ENCODE data around the gene USO1. TPM values are rescaled to one million over a fixed set of nuclear protein-coding genes. Genes with fewer than 3 reads are reported as not detected.
"Not testable (repeated sequence)": the region's sequence is repeated elsewhere in the genome, so short reads cannot be mapped to it uniquely, and the experiment has no call there.

USO1 gene
- total and polyA plus RNA-seq, 7 donors: 49.5 to 224 (median 175) TPM

GRCh38 chr4:75714704-75715103, 9.7 kb upstream of the USO1 start:
- intact Hi-C loops (cut with DNase I): loop anchor here in 1 of 2 donors (5.0 kb wide), 1 partner anchor 32 kb away; no protein-coding TSS in a partner anchor
- no peak for DNase-seq
- 9 to 22% (median 18%) methylated on average over 1 of the region's 1 CpG for WGBS, 3 donors
- Histone ChIP-seq H3K9me3 (no peaks in the 10 kb centered on the region), H3K4me1 (peaks cover 39% of the 10 kb centered on the region), H3K27me3 (ENCODE audit: insufficient read depth in 3 of 3, low read length in 2 of 3) (no peaks in the 10 kb centered on the region), H3K27ac (peak overlapping the region; percentile 61), H3K36me3 (ENCODE audit: insufficient read depth in 1 of 2, low read depth in 1 of 2) (peaks cover 0 to 6% of the 10 kb centered on the region in 2 donors), H3K4me3 (no peak overlapping the region)
- TF ChIP-seq CTCF (IDR thresholded peaks at IDR 0.05): no peak
- peak in 2 of 4 donors; percentile 26 to 50 for ATAC-seq

- Histone ChIP-seq H3K9me3 (no peaks in the 10 kb centered on the region), H3K27me3 (ENCODE audit: insufficient read depth in 3 of 3, low read length in 2 of 3) (no peaks in the 10 kb centered on the region), H3K27ac (peak overlapping the region; percentile 61), H3K4me1 (peaks cover 37% of the 10 kb centered on the region), H3K36me3 (ENCODE audit: insufficient read depth in 1 of 2, low read depth in 1 of 2) (peaks cover 0 to 6% of the 10 kb centered on the region in 2 donors), H3K4me3 (no peak overlapping the region)
- no peak for DNase-seq
- peak; percentile 8 to 29 (median 22) for ATAC-seq
- intact Hi-C loops (cut with DNase I): loop anchor here in 1 of 2 donors (5.0 kb wide), 1 partner anchor 33 kb away; no protein-coding TSS in a partner anchor
- TF ChIP-seq CTCF (IDR thresholded peaks at IDR 0.05): no peak
- 23 to 37% (median 26%) methylated on average over 4 of the region's 4 CpGs for WGBS, 3 donors
These were observed 9.1 kb upstream of the USO1 start for GRCh38 chr4:75715105-75715799.

- ATAC-seq: peak in 3 of 4 donors; percentile 27 to 58 (median 38)
- not testable (repeated sequence) for DNase-seq; H3K4me3 ChIP-seq; H3K9me3 ChIP-seq; H3K27me3 ChIP-seq (ENCODE audit: insufficient read depth in 3 of 3, low read length in 2 of 3); H3K36me3 ChIP-seq (ENCODE audit: insufficient read depth in 1 of 2, low read depth in 1 of 2)
- intact Hi-C loops (cut with DNase I): loop anchor here in 1 of 2 donors (5.0 kb wide), 1 partner anchor 34 kb away; no protein-coding TSS in a partner anchor
- Histone ChIP-seq H3K4me1 (peaks cover 33% of the 10 kb centered on the region), H3K27ac (peak overlapping the region; percentile 61)
- 25 to 33% (median 28%) methylated on average over 3 of the region's 3 CpGs for WGBS, 3 donors
These were observed 8.3 kb upstream of the USO1 start for GRCh38 chr4:75716054-75716453.

GRCh38 chr4:75717408-75717807, 7.0 kb upstream of the USO1 start:
- TF ChIP-seq CTCF (IDR thresholded peaks at IDR 0.05): no peak
- H3K9me3 ChIP-seq: no peaks in the 10 kb centered on the region
- H3K4me3 ChIP-seq: no peak overlapping the region
- 28 to 68% (median 42%) methylated on average over 1 of the region's 1 CpG for WGBS, 3 donors
- H3K4me1 ChIP-seq: peaks cover 37% of the 10 kb centered on the region
- DNase-seq: no peak
- peak; percentile 42 to 60 (median 44) for ATAC-seq
- peaks cover 0 to 6% of the 10 kb centered on the region in 2 donors for H3K36me3 ChIP-seq (ENCODE audit: insufficient read depth in 1 of 2, low read depth in 1 of 2)
- no peaks in the 10 kb centered on the region for H3K27me3 ChIP-seq (ENCODE audit: insufficient read depth in 3 of 3, low read length in 2 of 3)
- intact Hi-C loops (cut with DNase I): loop anchor here in 1 of 2 donors (5.0 kb wide), 1 partner anchor 35 kb away; no protein-coding TSS in a partner anchor
- peak overlapping the region; percentile 60 for H3K27ac ChIP-seq

GRCh38 chr4:75718529-75718928, 5.8 kb upstream of the USO1 start:
- peak overlapping the region; percentile 38 for H3K27ac ChIP-seq
- DNase-seq (no peak), ATAC-seq (no peak)
- H3K27me3 ChIP-seq (ENCODE audit: insufficient read depth in 3 of 3, low read length in 2 of 3): no peaks in the 10 kb centered on the region
- WGBS, 3 donors: 89 to 96% (median 93%) methylated on average over 2 of the region's 2 CpGs
- no peak for TF ChIP-seq CTCF (IDR thresholded peaks at IDR 0.05)
- H3K36me3 ChIP-seq (ENCODE audit: insufficient read depth in 1 of 2, low read depth in 1 of 2): peaks cover 0 to 6% of the 10 kb centered on the region in 2 donors
- H3K9me3 ChIP-seq: no peaks in the 10 kb centered on the region
- no peak overlapping the region for H3K4me3 ChIP-seq
- H3K4me1 ChIP-seq: peaks cover 48% of the 10 kb centered on the region
- intact Hi-C loops (cut with DNase I): loop anchor here in 1 of 2 donors (5.0 kb wide), 1 partner anchor 36 kb away; no protein-coding TSS in a partner anchor

Data from psoas muscle (tissue), 8 donors.